HCT116 (cell line): Measurements from ENCODE around the gene SERPINF2. TPM values are rescaled to one million over a fixed set of nuclear protein-coding genes. Genes with fewer than 3 reads are reported as not detected.

Experiments used
- ATAC-seq: fragments of 200-7000 bp; cut with Tn5 transposase; 2 replicates; pipeline ENCODE4 v1.9.1; 2020; ENCODE audit warnings: mild to moderate bottlenecking, moderate library complexity
- BruUV-seq: library from RNA; stranded (reverse); fragments of 400-500 nt; replicated peaks from 2 replicates; lab custom pipeline; 2021; lab: Mats Ljungman, UMichigan
- CTCF ChIA-PET: fragments of 300-600 bp; sonication (Branson Sonifier 250); formaldehyde crosslinking; loops from one replicate; lab custom pipeline; 2021; ENCODE audit warnings: antibody characterized with exemption; lab: Charles Lee
- POLR2A ChIA-PET: fragments of 300-600, 350-600 bp; sonication (Branson Sonifier 250); formaldehyde crosslinking; loops from one replicate; lab custom pipeline; 2021; ENCODE audit warnings: antibody characterized with exemption; lab: Charles Lee
- RAD21 ChIA-PET, 2 experiments: fragments of 300-600 bp; sonication (Branson Sonifier 250); formaldehyde crosslinking; loops; one replicate each; lab custom pipeline; 2023; ENCODE audit warnings: low total read pairs in 2 of 2; ENCODE audit not compliant: uncharacterized antibody in 2 of 2, unreplicated experiment in 2 of 2, low non-redundant PET in 1 of 2; lab: Charles Lee
- DNase-seq: peaks from one replicate; pipeline ENCODE4 v3.0.0-alpha.2; 2010; ENCODE audit warnings: low read depth, low spot score
- H2AFZ ChIP-seq: fragments of 200-600 bp; shearing (Covaris generic), sonication (generic); 2 replicates; pipeline ENCODE4 v1.6.1; 2017; ENCODE audit warnings: low read depth, mixed run types, mixed read lengths, antibody characterized with exemption, low read length; ENCODE audit not compliant: poor library complexity, severe bottlenecking
- H3K27ac ChIP-seq: 2 replicates; pipeline ENCODE4 v1.5.1; 2012; ENCODE audit warnings: low read depth, low read length
- H3K27me3 ChIP-seq: fragments of 200-600 bp; sonication (generic); 2 replicates; pipeline ENCODE4 v1.6.1; 2016; ENCODE audit warnings: mixed run types, low read length, mixed read lengths; ENCODE audit not compliant: insufficient read depth
- H3K36me3 ChIP-seq, 2 experiments: fragments of 200-500 bp in 1 of 2; fragments of 200-600 bp in 1 of 2; sonication (Bioruptor generic) in 1 of 2; sonication (generic) in 1 of 2; 2 replicates each; pipeline versions ENCODE4 v1.5.1 to v1.6.1; 2014 to 2016; ENCODE audit warnings: low read length in 2 of 2, inconsistent platforms in 1 of 2, mixed read lengths in 1 of 2, mixed run types in 1 of 2; ENCODE audit not compliant: insufficient read depth in 2 of 2, control insufficient read depth in 1 of 2
- H3K4me1 ChIP-seq, 2 experiments: fragments of 200-600 bp in 1 of 2; sonication (generic) in 1 of 2; 2 replicates each; pipeline versions ENCODE4 v1.5.1 to v1.6.1; 2012 to 2017; ENCODE audit warnings: low read length in 2 of 2, inconsistent platforms in 1 of 2, mild to moderate bottlenecking in 1 of 2, mixed read lengths in 1 of 2, mixed run types in 1 of 2, moderate library complexity in 1 of 2; ENCODE audit not compliant: insufficient read depth in 2 of 2, control insufficient read depth in 1 of 2
- H3K4me2 ChIP-seq: fragments of 200-600 bp; sonication (generic); 2 replicates; pipeline ENCODE4 v1.6.1; 2017; ENCODE audit warnings: mixed run types, low read length, mixed read lengths
- H3K4me3 ChIP-seq, 2 experiments: fragments of 200-600 bp in 1 of 2; sonication (generic) in 1 of 2; replicated peaks in 1 of 2; 2 replicates each; pipeline ENCODE4 v1.5.1; 2011 to 2016; ENCODE audit warnings: low read length in 2 of 2, control low read depth in 1 of 2, low read depth in 1 of 2, mild to moderate bottlenecking in 1 of 2, mixed read lengths in 1 of 2, mixed run types in 1 of 2
- H3K79me2 ChIP-seq: fragments of 200-600 bp; sonication (generic); 2 replicates; pipeline ENCODE4 v1.6.1; 2017; ENCODE audit warnings: mild to moderate bottlenecking, mixed run types, low read length, moderate library complexity, mixed read lengths; ENCODE audit not compliant: insufficient read depth
- H3K9ac ChIP-seq: fragments of 200-600 bp; sonication (generic); 2 replicates; pipeline ENCODE4 v1.6.1; 2016; ENCODE audit warnings: low read length, mixed read lengths
- H3K9me2 ChIP-seq: fragments of 200-600 bp; sonication (generic), shearing (Covaris generic); 2 replicates; pipeline ENCODE4 v1.6.1; 2017; ENCODE audit warnings: mixed run types, mild to moderate bottlenecking, moderate library complexity; ENCODE audit not compliant: insufficient read depth
- H3K9me3 ChIP-seq, 2 experiments: fragments of 200-500 bp in 1 of 2; fragments of 200-600 bp in 1 of 2; sonication (Bioruptor generic) in 1 of 2; sonication (generic) in 1 of 2; 2 replicates each; pipeline ENCODE4 v1.6.1; 2014 to 2017; ENCODE audit warnings: low read length in 2 of 2, mixed read lengths in 2 of 2, inconsistent platforms in 1 of 2, low read depth in 1 of 2, mild to moderate bottlenecking in 1 of 2, mixed run types in 1 of 2, moderate library complexity in 1 of 2; ENCODE audit not compliant: control insufficient read depth in 1 of 2, insufficient read depth in 1 of 2
- H4K20me1 ChIP-seq: fragments of 200-600 bp; sonication (generic), shearing (Covaris generic); 2 replicates; pipeline ENCODE4 v1.6.1; 2017; ENCODE audit warnings: mixed run types, mild to moderate bottlenecking, moderate library complexity; ENCODE audit not compliant: insufficient read depth
- CBX3 ChIP-seq: IDR thresholded peaks from 2 replicates; pipeline ENCODE4 v1.6.1; 2012; ENCODE audit warnings: low read depth
- EGR1 ChIP-seq: IDR thresholded peaks from 2 replicates; pipeline ENCODE4 v1.6.1; 2012; ENCODE audit warnings: low read depth
- ELF1 ChIP-seq: IDR thresholded peaks from 2 replicates; pipeline ENCODE4 v1.6.1; 2012; ENCODE audit warnings: low read depth, borderline replicate concordance
- EZH2 ChIP-seq: fragments of 200-600 bp; sonication (generic); IDR thresholded peaks from 2 replicates; pipeline ENCODE4 v1.6.1; 2017; ENCODE audit warnings: antibody characterized with exemption, mixed run types
- FOSL1 ChIP-seq: IDR thresholded peaks from 2 replicates; pipeline ENCODE4 v1.6.1; 2012; ENCODE audit warnings: low read depth
- JUND ChIP-seq: IDR thresholded peaks from 2 replicates; pipeline ENCODE4 v1.6.1; 2012
- POLR2AphosphoS5 ChIP-seq: IDR thresholded peaks from 2 replicates; pipeline ENCODE4 v1.6.1; 2011; ENCODE audit warnings: mild to moderate bottlenecking, low read depth, low read length, moderate library complexity
- RAD21 ChIP-seq: IDR thresholded peaks from 2 replicates; pipeline ENCODE4 v1.6.1; 2012; ENCODE audit warnings: low read depth, mild to moderate bottlenecking
- SIN3A ChIP-seq: IDR thresholded peaks from 2 replicates; pipeline ENCODE4 v1.6.1; 2012; ENCODE audit warnings: low read depth
- TCF7L2 ChIP-seq: IDR thresholded peaks from 2 replicates; pipeline ENCODE4 v1.7.0; 2011; ENCODE audit warnings: borderline replicate concordance, inconsistent platforms; ENCODE audit not compliant: insufficient read depth, insufficient read length; ENCODE audit errors: extremely low read depth
- YY1 ChIP-seq: IDR thresholded peaks from 2 replicates; pipeline ENCODE4 v1.6.1; 2011; ENCODE audit warnings: low read length, low read depth, moderate library complexity, mild to moderate bottlenecking; ENCODE audit not compliant: insufficient replicate concordance; ENCODE audit errors: extremely low read depth
- ZFX ChIP-seq: fragments of 450-650 bp; IDR thresholded peaks from 2 replicates; pipeline ENCODE4 v1.6.1; 2017
- ZNF274 ChIP-seq: fragments of 200-500 bp; sonication (Bioruptor generic); IDR thresholded peaks from 2 replicates; pipeline ENCODE4 v1.6.1; 2014; ENCODE audit warnings: mild to moderate bottlenecking, low read depth, low read length, inconsistent platforms
- intact Hi-C: fragments of 100-400 bp; cut with micrococcal nuclease; formaldehyde crosslinking; loops from 2 replicates; pipeline ENCODE4 v1.10.0; 2022
- total RNA-seq: library from RNA; stranded (reverse); gene quantifications from one replicate; pipeline ENCODE4 v1.2.1, GENCODE V29; 2021; ENCODE audit not compliant: unreplicated experiment
- TF ChIP-seq, protein P1 (sequence below), 3 experiments: fragments of 200-600 bp in 1 of 3; sonication (generic) in 1 of 3; IDR thresholded peaks in 2 of 3; conservative IDR thresholded peaks in 1 of 3; 2 replicates each; pipeline ENCODE4 v1.5.1; 2012 to 2017; ENCODE audit warnings: low read depth in 2 of 3, low read length in 2 of 3, antibody characterized with exemption in 1 of 3, borderline replicate concordance in 1 of 3, control low read depth in 1 of 3, mild to moderate bottlenecking in 1 of 3, mixed read lengths in 1 of 3, mixed run types in 1 of 3, moderate library complexity in 1 of 3; ENCODE audit not compliant: insufficient read depth in 1 of 3
- TF ChIP-seq, protein P2 (sequence below): IDR thresholded peaks from 2 replicates; pipeline ENCODE4 v1.6.1; 2012; ENCODE audit warnings: low read depth
- TF ChIP-seq, protein P3 (sequence below): IDR thresholded peaks from 2 replicates; pipeline ENCODE4 v1.6.1; 2012

Gene SERPINF2
- total RNA-seq, 1 experiment from 2014 or later: 2.5 TPM

DNA sequence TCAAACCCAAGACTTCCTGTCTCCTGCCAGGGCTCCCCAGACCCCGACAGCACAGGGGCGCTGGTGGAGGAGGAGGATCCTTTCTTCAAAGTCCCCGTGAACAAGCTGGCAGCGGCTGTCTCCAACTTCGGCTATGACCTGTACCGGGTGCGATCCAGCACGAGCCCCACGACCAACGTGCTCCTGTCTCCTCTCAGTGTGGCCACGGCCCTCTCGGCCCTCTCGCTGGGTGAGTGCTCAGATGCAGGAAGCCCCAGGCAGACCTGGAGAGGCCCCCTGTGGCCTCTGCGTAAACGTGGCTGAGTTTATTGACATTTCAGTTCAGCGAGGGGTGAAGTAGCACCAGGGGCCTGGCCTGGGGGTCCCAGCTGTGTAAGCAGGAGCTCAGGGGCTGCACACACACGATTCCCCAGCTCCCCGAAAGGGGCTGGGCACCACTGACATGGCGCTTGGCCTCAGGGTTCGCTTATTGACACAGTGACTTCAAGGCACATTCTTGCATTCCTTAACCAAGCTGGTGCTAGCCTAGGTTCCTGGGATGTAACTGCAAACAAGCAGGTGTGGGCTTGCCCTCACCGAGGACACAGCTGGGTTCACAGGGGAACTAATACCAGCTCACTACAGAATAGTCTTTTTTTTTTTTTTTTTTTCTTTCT, 27.3 kb downstream of the SERPINF2 start:
- Histone ChIP-seq H3K9me2 (no peaks in the 10 kb centered on the region), H3K79me2 (no peaks in the 10 kb centered on the region), H3K27ac (no peak overlapping the region), H4K20me1 (no peaks in the 10 kb centered on the region), H2AFZ (no peak overlapping the region), H3K4me2 (no peak overlapping the region), H3K36me3 (no peaks in the 10 kb centered on the region), H3K4me1 (no peaks in the 10 kb centered on the region), H3K9ac (no peak overlapping the region), H3K9me3 (no peaks in the 10 kb centered on the region), H3K4me3 (no peak overlapping the region)
- BruUV-seq: no TSS peak
- no peak for DNase-seq
- CTCF ChIA-PET: no interaction called here
- POLR2A ChIA-PET: interaction anchor here (0.7 kb wide), 1 partner anchor 38 kb away, joined by 3 read pairs; no protein-coding TSS in a partner anchor
- intact Hi-C loops: loop anchor here (5.0 kb wide), 1 partner anchor 48 kb away; the partner anchor contains the start of gene WDR81
- TF ChIP-seq, protein P1, sequence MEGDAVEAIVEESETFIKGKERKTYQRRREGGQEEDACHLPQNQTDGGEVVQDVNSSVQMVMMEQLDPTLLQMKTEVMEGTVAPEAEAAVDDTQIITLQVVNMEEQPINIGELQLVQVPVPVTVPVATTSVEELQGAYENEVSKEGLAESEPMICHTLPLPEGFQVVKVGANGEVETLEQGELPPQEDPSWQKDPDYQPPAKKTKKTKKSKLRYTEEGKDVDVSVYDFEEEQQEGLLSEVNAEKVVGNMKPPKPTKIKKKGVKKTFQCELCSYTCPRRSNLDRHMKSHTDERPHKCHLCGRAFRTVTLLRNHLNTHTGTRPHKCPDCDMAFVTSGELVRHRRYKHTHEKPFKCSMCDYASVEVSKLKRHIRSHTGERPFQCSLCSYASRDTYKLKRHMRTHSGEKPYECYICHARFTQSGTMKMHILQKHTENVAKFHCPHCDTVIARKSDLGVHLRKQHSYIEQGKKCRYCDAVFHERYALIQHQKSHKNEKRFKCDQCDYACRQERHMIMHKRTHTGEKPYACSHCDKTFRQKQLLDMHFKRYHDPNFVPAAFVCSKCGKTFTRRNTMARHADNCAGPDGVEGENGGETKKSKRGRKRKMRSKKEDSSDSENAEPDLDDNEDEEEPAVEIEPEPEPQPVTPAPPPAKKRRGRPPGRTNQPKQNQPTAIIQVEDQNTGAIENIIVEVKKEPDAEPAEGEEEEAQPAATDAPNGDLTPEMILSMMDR (IDR thresholded peaks at IDR 0.05 in 2 of 3, conservative IDR thresholded peaks at IDR 0.05 in 1 of 3; ENCODE audit: borderline replicate concordance in 1 of 3, insufficient read depth in 1 of 3, low read depth in 2 of 3, low read length in 2 of 3): no peak
- TF ChIP-seq ELF1 (no peak), EGR1 (no peak), SIN3A (no peak), ZFX (no peak), RAD21 (no peak), ZNF274 (no peak), EZH2 (no peak), JUND (no peak), POLR2AphosphoS5 (no peak), YY1 (no peak), CBX3 (no peak), TCF7L2 (no peak), FOSL1 (no peak)
- TF ChIP-seq, protein P2, sequence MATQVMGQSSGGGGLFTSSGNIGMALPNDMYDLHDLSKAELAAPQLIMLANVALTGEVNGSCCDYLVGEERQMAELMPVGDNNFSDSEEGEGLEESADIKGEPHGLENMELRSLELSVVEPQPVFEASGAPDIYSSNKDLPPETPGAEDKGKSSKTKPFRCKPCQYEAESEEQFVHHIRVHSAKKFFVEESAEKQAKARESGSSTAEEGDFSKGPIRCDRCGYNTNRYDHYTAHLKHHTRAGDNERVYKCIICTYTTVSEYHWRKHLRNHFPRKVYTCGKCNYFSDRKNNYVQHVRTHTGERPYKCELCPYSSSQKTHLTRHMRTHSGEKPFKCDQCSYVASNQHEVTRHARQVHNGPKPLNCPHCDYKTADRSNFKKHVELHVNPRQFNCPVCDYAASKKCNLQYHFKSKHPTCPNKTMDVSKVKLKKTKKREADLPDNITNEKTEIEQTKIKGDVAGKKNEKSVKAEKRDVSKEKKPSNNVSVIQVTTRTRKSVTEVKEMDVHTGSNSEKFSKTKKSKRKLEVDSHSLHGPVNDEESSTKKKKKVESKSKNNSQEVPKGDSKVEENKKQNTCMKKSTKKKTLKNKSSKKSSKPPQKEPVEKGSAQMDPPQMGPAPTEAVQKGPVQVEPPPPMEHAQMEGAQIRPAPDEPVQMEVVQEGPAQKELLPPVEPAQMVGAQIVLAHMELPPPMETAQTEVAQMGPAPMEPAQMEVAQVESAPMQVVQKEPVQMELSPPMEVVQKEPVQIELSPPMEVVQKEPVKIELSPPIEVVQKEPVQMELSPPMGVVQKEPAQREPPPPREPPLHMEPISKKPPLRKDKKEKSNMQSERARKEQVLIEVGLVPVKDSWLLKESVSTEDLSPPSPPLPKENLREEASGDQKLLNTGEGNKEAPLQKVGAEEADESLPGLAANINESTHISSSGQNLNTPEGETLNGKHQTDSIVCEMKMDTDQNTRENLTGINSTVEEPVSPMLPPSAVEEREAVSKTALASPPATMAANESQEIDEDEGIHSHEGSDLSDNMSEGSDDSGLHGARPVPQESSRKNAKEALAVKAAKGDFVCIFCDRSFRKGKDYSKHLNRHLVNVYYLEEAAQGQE: no peak
- TF ChIP-seq, protein P3, sequence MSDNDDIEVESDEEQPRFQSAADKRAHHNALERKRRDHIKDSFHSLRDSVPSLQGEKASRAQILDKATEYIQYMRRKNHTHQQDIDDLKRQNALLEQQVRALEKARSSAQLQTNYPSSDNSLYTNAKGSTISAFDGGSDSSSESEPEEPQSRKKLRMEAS: no peak
- TF ChIP-seq, all 23 proteins: peak for 0
- RAD21 ChIA-PET: no interaction called here
- ATAC-seq: no peak
- H3K27me3 ChIP-seq: no peaks in the 10 kb centered on the region
